Eye (tissue), 1 donor: ENCODE measurements around the gene JMJD6.

Experiments
- DNase-seq: peaks from one replicate; pipeline ENCODE4 v3.0.0-alpha.2; 2015

Gene JMJD6

GRCh38 chr17:76696763-76697701 is 29.4 kb downstream of the JMJD6 start:
- DNase-seq: no peak

- DNase-seq: no peak
Measured at GRCh38 chr17:76695059-76695831, 31.2 kb downstream of the JMJD6 start.

GRCh38 chr17:76691379-76692191 is 34.8 kb downstream of the JMJD6 start:
- DNase-seq: no peak

GRCh38 chr17:76690596-76691280 is 35.7 kb downstream of the JMJD6 start:
- no peak for DNase-seq

GRCh38 chr17:76689859-76690258 is 36.5 kb downstream of the JMJD6 start:
- no peak for DNase-seq

- DNase-seq: peak; percentile 22
Measured at GRCh38 chr17:76688165-76688622, 38.2 kb downstream of the JMJD6 start.

GRCh38 chr17:76687298-76688164 is 38.9 kb downstream of the JMJD6 start:
- peak; percentile 75 for DNase-seq

- DNase-seq: peak; percentile 76
Measured at GRCh38 chr17:76686538-76687297, 39.7 kb downstream of the JMJD6 start.

- DNase-seq: no peak
Measured at GRCh38 chr17:76685846-76686245, 40.6 kb downstream of the JMJD6 start.

- no peak for DNase-seq
Measured at GRCh38 chr17:76685366-76685765, 41.0 kb downstream of the JMJD6 start.

GRCh38 chr17:76684756-76685155 is 41.6 kb downstream of the JMJD6 start:
- DNase-seq: no peak

- no peak for DNase-seq
Measured at GRCh38 chr17:76683921-76684745, 42.3 kb downstream of the JMJD6 start.

- peak; percentile 44 for DNase-seq
Measured at GRCh38 chr17:76683011-76683755, 43.2 kb downstream of the JMJD6 start.

- DNase-seq: no peak
Measured at GRCh38 chr17:76682296-76682695, 44.1 kb downstream of the JMJD6 start.

GRCh38 chr17:76681222-76682137 is 44.9 kb downstream of the JMJD6 start:
- peak; percentile 94 for DNase-seq

- DNase-seq: no peak
Measured at GRCh38 chr17:76679239-76679638, 47.2 kb downstream of the JMJD6 start.

- DNase-seq: no peak
Measured at GRCh38 chr17:76678330-76678729, 48.1 kb downstream of the JMJD6 start.

GRCh38 chr17:76677406-76677805 is 49.0 kb downstream of the JMJD6 start:
- DNase-seq: no peak
